Subcutaneous preadipocyte (primary cell): Measurements from ENCODE around the gene MORN2. TPM values are rescaled to one million over a fixed set of nuclear protein-coding genes. Genes with fewer than 3 reads are reported as not detected.

Experiments used
- small RNA-seq: library from RNA; depleted of rRNA; stranded (forward); fragments of <200 nt; gene quantifications from one replicate; pipeline ENCODE3, GENCODE V24; 2012
- total RNA-seq: library from RNA; depleted of rRNA; stranded (reverse); fragments of >200 nt; gene quantifications from 2 replicates; pipeline ENCODE4 v1.2.3, GENCODE V29; 2012

Gene MORN2
- 10.8 and 16.2 TPM in 2 replicates for total RNA-seq

GRCh38 chr2:38875576-38876367 is at the start of gene MORN2, which contains the start of gene DHX57:
TSS of gene MORN2 (plus strand) at chr2:38875976.
TSS of gene DHX57 (minus strand) at chr2:38875934. CDS start at chr2:38868405, 7,529 bp downstream.

GRCh38 chr2:38889575-38889974 is 13.8 kb downstream of the MORN2 start, which contains the start of gene ARHGEF33:
TSS of gene ARHGEF33 (plus strand) at chr2:38889875. CDS start at chr2:38919448, 29,573 bp downstream.

Small RNAs within 50 kb of the gene (small RNA-seq; reads per million reads assigned to genes)
- gene RNU6-851P = not detected

Other genes with a start within 250 kb of the MORN2 start
- 10.9 and 21.7 TPM in 2 replicates for gene GALM, start 209.9 kb upstream of the MORN2 start, total RNA-seq
- 117 and 128 TPM in 2 replicates for gene SRSF7, start 124.6 kb upstream of the MORN2 start, total RNA-seq
- 12.9 and 15.4 TPM in 2 replicates for gene GEMIN6, start 97.8 kb upstream of the MORN2 start, total RNA-seq
- gene DHX57, start within 50 bp of the MORN2 start, total RNA-seq = 21.3 and 27.0 TPM in 2 replicates
- gene ARHGEF33, start 13.9 kb downstream of the MORN2 start, total RNA-seq = 0.20 and 0.37 TPM in 2 replicates
- 13.5 and 18.0 TPM in 2 replicates for gene SOS1, start 245.1 kb downstream of the MORN2 start, total RNA-seq